Astrocyte of the spinal cord (primary cell): ENCODE data around the gene PWWP2B.

Source experiments
- DNase-seq: peaks from one replicate; pipeline ENCODE4 v3.0.0; 2011; ENCODE audit warnings: low read depth, low spot score
- H3K4me3 ChIP-seq: 2 replicates; pipeline ENCODE4 v1.5.1; 2011; ENCODE audit warnings: low read depth, mild to moderate bottlenecking, low read length, moderate library complexity
- CTCF ChIP-seq: IDR thresholded peaks from 2 replicates; pipeline ENCODE4 v1.5.1; 2012; ENCODE audit warnings: low read depth, mild to moderate bottlenecking, low read length, inconsistent platforms
- in situ Hi-C: cut with HindIII; loops from 2 replicates; pipeline ENCODE4 v1.10.0; 2017; ENCODE audit warnings: low sequenced_read_pairs

PWWP2B gene

GRCh38 chr10:132397671-132398565 lies 918 bp downstream of the PWWP2B start:
- DNase-seq: peak; percentile 38
- no peak for TF ChIP-seq CTCF
- in situ Hi-C loops: no loop called here
- H3K4me3 ChIP-seq: peak overlapping the region; percentile 54

- in situ Hi-C loops: no loop called here
- TF ChIP-seq CTCF: no peak
- no peak overlapping the region for H3K4me3 ChIP-seq
- no peak for DNase-seq
These were observed 1.6 kb downstream of the PWWP2B start for GRCh38 chr10:132398566-132398991.

GRCh38 chr10:132399117-132400035 lies 2.4 kb downstream of the PWWP2B start:
- in situ Hi-C loops: no loop called here
- no peak for DNase-seq
- TF ChIP-seq CTCF: no peak
- no peak overlapping the region for H3K4me3 ChIP-seq

GRCh38 chr10:132400041-132400546 lies 3.1 kb downstream of the PWWP2B start:
- in situ Hi-C loops: no loop called here
- DNase-seq: no peak
- no peak for TF ChIP-seq CTCF
- H3K4me3 ChIP-seq: no peak overlapping the region

- H3K4me3 ChIP-seq: no peak overlapping the region
- no peak for DNase-seq
- TF ChIP-seq CTCF: no peak
- in situ Hi-C loops: no loop called here
These were observed 3.6 kb downstream of the PWWP2B start for GRCh38 chr10:132400547-132401151.
